Lower lobe of right lung (tissue), 2 donors: ENCODE results near the gene RPS6KA2. TPM values are rescaled to one million over a fixed set of nuclear protein-coding genes. Genes with fewer than 3 reads are reported as not detected.

Source experiments
- ATAC-seq, 2 donors: fragments of 200-7000 bp; cut with Tn5 transposase; one replicate each; pipeline ENCODE4 v1.9.1; 2020 to 2022; ENCODE audit warnings: mild to moderate bottlenecking in 2 of 2, moderate library complexity in 2 of 2
- DNase-seq: peaks from one replicate; pipeline ENCODE4 v3.0.0-alpha.2; 2020
- H3K27ac ChIP-seq: fragments of 200-600 bp; one replicate; pipeline ENCODE4 v1.8.0; 2022
- H3K27me3 ChIP-seq: fragments of 200-600 bp; one replicate; pipeline ENCODE4 v1.8.0; 2022; ENCODE audit warnings: low read depth
- H3K36me3 ChIP-seq: fragments of 200-600 bp; one replicate; pipeline ENCODE4 v1.8.0; 2022; ENCODE audit warnings: mild to moderate bottlenecking
- H3K4me1 ChIP-seq: fragments of 200-600 bp; one replicate; pipeline ENCODE4 v1.8.0; 2022
- H3K4me3 ChIP-seq: fragments of 200-600 bp; one replicate; pipeline ENCODE4 v1.8.0; 2022; ENCODE audit warnings: mild to moderate bottlenecking
- H3K9me3 ChIP-seq: fragments of 200-600 bp; one replicate; pipeline ENCODE4 v1.8.0; 2022
- intact Hi-C: fragments of 100-400 bp; cut with DNase I; formaldehyde crosslinking; loops from one replicate; pipeline ENCODE4 v1.11.0; 2022
- total RNA-seq: library from RNA; stranded (reverse); fragmentation: NEBNext Ultra II Directional; extraction: Animal tissue kit (Norgen Biotek cat#: 25700); gene quantifications from one replicate; pipeline ENCODE4 v1.2.1, GENCODE V29; 2021
- TF ChIP-seq, protein P1 (sequence below): fragments of 200-600 bp; IDR thresholded peaks from one replicate; pipeline ENCODE4 v1.8.0; 2022; ENCODE audit warnings: antibody characterized with exemption, mild to moderate bottlenecking
- donor health status: DM: no; HTN: yes; CAD: no; lungs with severe emphysema.

Gene RPS6KA2
- total RNA-seq, 1 donor from 2014 or later = 102 TPM

GRCh38 chr6:166570929-166571713 lies 55.9 kb downstream of the RPS6KA2 start:
- no peaks in the 10 kb centered on the region for H3K9me3 ChIP-seq
- H3K4me1 ChIP-seq = peaks cover 36% of the 10 kb centered on the region
- no peak for ATAC-seq
- intact Hi-C loops = no loop called here
- TF ChIP-seq, protein P1, sequence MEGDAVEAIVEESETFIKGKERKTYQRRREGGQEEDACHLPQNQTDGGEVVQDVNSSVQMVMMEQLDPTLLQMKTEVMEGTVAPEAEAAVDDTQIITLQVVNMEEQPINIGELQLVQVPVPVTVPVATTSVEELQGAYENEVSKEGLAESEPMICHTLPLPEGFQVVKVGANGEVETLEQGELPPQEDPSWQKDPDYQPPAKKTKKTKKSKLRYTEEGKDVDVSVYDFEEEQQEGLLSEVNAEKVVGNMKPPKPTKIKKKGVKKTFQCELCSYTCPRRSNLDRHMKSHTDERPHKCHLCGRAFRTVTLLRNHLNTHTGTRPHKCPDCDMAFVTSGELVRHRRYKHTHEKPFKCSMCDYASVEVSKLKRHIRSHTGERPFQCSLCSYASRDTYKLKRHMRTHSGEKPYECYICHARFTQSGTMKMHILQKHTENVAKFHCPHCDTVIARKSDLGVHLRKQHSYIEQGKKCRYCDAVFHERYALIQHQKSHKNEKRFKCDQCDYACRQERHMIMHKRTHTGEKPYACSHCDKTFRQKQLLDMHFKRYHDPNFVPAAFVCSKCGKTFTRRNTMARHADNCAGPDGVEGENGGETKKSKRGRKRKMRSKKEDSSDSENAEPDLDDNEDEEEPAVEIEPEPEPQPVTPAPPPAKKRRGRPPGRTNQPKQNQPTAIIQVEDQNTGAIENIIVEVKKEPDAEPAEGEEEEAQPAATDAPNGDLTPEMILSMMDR = no peak
- no peak overlapping the region for H3K27ac ChIP-seq
- no peak overlapping the region for H3K4me3 ChIP-seq
- H3K36me3 ChIP-seq = peaks cover 5% of the 10 kb centered on the region
- H3K27me3 ChIP-seq = no peaks in the 10 kb centered on the region
- DNase-seq = no peak

DNA sequence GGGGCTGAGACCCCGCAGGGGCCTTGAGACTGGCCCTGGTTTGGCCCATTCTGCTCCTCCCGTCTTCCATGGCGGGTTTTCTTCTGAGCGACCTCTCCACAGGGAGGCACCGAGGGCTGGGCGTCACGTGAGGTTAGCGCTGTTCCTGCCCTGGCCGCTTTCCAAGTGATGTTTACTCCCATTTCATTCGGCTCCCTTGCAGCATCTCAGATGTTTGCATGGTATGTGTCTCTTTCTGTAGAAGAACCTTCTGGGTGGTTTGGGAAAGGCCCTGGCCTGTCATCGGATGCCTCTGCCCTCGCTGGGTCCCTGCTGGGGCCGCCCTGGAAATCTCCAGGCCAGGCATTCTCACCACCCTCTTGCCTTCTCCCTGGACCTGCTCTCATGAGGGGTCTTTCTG lies 57.8 kb downstream of the RPS6KA2 start:
- H3K27me3 ChIP-seq = no peaks in the 10 kb centered on the region
- no peaks in the 10 kb centered on the region for H3K9me3 ChIP-seq
- no peak for DNase-seq
- H3K4me3 ChIP-seq = no peak overlapping the region
- ATAC-seq = no peak
- peaks cover 18% of the 10 kb centered on the region for H3K36me3 ChIP-seq
- intact Hi-C loops = no loop called here
- peaks cover 30% of the 10 kb centered on the region for H3K4me1 ChIP-seq
- TF ChIP-seq, protein P1 = no peak
- no peak overlapping the region for H3K27ac ChIP-seq

- Histone ChIP-seq H3K4me1 (peaks cover 25% of the 10 kb centered on the region), H3K4me3 (no peak overlapping the region), H3K27me3 (no peaks in the 10 kb centered on the region), H3K9me3 (no peaks in the 10 kb centered on the region), H3K27ac (no peak overlapping the region), H3K36me3 (peaks cover 27% of the 10 kb centered on the region)
- TF ChIP-seq, protein P1 = no peak
- no peak for ATAC-seq
- intact Hi-C loops = no loop called here
- no peak for DNase-seq
Measured at GRCh38 chr6:166567813-166568212, 59.2 kb downstream of the RPS6KA2 start.

DNA sequence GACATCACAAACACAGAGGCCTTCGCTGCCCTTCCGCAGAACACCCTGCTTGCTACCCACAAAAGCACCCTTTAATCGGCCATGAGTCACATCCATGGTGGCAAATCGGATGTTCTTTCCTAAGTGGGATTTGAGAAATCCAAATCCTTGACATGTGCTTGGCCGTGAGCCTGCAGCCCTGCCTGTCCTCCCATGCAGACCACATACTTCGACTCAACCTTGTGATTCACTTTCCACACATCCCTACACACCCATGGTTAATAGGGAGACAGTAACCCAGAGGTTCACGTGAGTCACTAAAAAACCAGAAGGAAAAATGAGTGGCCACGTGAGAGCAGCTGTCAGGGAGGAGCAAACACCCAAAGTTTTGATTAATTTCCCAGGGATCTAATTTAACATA lies 59.9 kb downstream of the RPS6KA2 start:
- no peaks in the 10 kb centered on the region for H3K27me3 ChIP-seq
- intact Hi-C loops = no loop called here
- no peak overlapping the region for H3K27ac ChIP-seq
- TF ChIP-seq, protein P1 = no peak
- peaks cover 27% of the 10 kb centered on the region for H3K36me3 ChIP-seq
- no peaks in the 10 kb centered on the region for H3K9me3 ChIP-seq
- no peak for DNase-seq
- H3K4me3 ChIP-seq = no peak overlapping the region
- peak in 1 of 2 donors; percentile 27 for ATAC-seq
- peaks cover 23% of the 10 kb centered on the region for H3K4me1 ChIP-seq

DNA sequence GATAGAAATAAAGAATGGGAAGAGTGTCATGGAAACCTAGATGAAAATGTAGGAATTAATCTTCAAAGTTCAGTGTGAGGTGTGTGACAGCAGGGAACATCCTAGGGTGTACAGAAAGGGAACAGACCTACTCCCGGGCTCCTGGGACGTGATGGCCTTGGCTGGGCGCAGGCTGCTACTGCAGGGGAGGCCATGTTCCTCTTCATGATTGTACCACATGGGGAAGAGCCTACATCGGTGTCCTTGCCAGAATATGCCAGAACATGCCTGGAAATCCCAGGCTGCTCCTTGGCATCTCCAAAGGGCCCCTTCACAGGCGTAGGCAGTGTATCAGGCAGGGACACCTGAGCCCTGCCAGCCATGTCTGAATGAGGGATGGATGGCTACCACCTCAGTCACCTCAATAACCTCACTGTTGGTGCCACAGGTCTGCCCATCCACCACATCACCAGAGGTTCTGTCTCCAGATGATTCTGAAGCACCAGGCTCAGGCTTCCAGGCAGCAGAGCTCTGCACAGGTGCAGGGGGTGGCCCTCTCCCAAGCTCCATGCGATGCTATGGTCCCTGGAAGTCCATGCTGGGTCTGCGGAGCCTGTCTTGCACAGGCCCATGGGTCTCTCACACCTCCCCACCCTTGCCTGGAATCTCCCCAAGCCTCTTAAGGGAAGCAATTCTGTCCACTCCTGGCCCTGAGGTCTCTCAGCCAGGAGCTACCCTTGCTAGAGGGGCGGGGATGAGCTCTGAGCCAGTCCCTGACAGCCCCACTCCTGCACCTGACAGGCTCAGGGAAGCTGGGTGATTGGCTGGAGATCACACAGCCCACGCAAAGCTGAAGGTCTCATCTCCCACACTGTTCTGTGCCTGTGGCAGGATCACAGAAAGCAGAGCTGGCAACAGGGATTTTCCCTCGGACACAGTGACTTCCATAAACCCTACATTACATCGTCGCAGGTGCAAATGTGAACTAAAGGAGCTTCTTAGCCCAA lies 60.7 kb downstream of the RPS6KA2 start:
- DNase-seq = no peak
- H3K27me3 ChIP-seq = no peaks in the 10 kb centered on the region
- intact Hi-C loops = no loop called here
- TF ChIP-seq, protein P1 = no peak
- H3K9me3 ChIP-seq = no peaks in the 10 kb centered on the region
- peak in 1 of 2 donors; percentile 21 for ATAC-seq
- no peak overlapping the region for H3K27ac ChIP-seq
- peaks cover 19% of the 10 kb centered on the region for H3K4me1 ChIP-seq
- peaks cover 27% of the 10 kb centered on the region for H3K36me3 ChIP-seq
- no peak overlapping the region for H3K4me3 ChIP-seq
